ENCODE data around the gene GAGE13. TPM values are rescaled to one million over a fixed set of nuclear protein-coding genes. Genes with fewer than 3 reads are reported as not detected.
"Not testable (repeated sequence)": the region's sequence is repeated elsewhere in the genome, so short reads cannot be mapped to it uniquely, and the experiment has no call there.

Gene GAGE13
- total and polyA plus RNA-seq, 2 experiments from 2014 or later = not detected

DNA sequence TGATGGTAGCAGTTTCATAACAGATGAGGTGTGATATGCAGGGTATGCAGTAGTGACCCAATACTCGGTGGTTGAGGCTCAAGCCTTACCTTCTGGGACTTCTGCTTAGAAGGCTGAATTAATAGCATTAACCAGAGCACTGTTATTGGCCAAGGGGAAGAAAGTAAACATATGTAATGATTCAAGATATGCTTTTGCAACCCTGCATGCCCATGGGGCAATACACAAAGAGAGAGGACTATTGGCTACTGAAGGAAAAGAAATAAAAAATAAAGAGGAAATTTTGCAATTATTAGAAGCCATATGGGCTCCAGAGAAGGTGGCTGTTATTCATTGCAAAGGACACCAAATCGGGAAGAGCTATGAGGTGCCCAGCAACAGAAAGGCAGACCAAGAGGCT lies 19.2 kb upstream of the GAGE13 start:
- no peak for TF ChIP-seq EZH2phosphoT487 (IDR thresholded peaks at IDR 0.05; ENCODE audit: low read depth, severe bottlenecking, unreplicated experiment)
- TF ChIP-seq, protein P1, sequence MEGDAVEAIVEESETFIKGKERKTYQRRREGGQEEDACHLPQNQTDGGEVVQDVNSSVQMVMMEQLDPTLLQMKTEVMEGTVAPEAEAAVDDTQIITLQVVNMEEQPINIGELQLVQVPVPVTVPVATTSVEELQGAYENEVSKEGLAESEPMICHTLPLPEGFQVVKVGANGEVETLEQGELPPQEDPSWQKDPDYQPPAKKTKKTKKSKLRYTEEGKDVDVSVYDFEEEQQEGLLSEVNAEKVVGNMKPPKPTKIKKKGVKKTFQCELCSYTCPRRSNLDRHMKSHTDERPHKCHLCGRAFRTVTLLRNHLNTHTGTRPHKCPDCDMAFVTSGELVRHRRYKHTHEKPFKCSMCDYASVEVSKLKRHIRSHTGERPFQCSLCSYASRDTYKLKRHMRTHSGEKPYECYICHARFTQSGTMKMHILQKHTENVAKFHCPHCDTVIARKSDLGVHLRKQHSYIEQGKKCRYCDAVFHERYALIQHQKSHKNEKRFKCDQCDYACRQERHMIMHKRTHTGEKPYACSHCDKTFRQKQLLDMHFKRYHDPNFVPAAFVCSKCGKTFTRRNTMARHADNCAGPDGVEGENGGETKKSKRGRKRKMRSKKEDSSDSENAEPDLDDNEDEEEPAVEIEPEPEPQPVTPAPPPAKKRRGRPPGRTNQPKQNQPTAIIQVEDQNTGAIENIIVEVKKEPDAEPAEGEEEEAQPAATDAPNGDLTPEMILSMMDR (IDR thresholded peaks at IDR 0.05; ENCODE audit: poor library complexity) = no peak
- no peak for TF ChIP-seq EZH2 (IDR thresholded peaks at IDR 0.05; ENCODE audit: borderline replicate concordance)
- Histone ChIP-seq H3K27ac (no peak overlapping the region), H3K4me1 (ENCODE audit: insufficient read depth) (peaks cover 7% of the 10 kb centered on the region), H3K9me2 (replicated peaks; ENCODE audit: insufficient read depth) (no peaks in the 10 kb centered on the region), H3K79me2 (no peaks in the 10 kb centered on the region), H3K4me2 (no peak overlapping the region), H3K4me3 (no peak overlapping the region), H3K9me3 (ENCODE audit: low read depth) (no peaks in the 10 kb centered on the region), H3K36me3 (replicated peaks; ENCODE audit: insufficient read depth, low read depth) (no peaks in the 10 kb centered on the region), H3K27me3 (no peaks in the 10 kb centered on the region), H2AFZ (no peak overlapping the region), H4K20me1 (ENCODE audit: insufficient read depth, poor library complexity, severe bottlenecking) (no peaks in the 10 kb centered on the region)
- 79% methylated on average over 2 of the region's 2 CpGs for WGBS (ENCODE audit: low lambda C conversion rate, missing lambda C conversion rate)
- DNase-seq (ENCODE audit: low spot score) = no peak

DNA sequence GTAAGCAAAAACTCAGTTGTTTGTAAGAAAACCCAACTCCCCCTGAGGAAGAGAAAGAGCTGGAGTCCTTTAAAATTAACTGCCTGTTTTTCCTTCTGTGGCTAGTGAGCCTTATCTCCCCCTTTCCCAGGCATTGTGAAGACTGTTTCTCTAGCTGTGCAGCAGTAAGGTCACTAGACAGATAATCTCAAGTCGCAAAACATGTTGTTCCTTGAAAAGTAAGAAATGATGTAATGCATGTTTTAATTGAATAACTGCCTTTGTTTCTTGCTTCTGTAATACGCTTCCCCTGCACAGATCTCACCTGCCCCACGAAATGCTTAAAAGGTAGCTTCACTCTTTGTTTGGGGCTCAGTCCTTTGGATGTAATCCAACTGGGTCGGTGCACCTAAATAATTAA lies 15.3 kb upstream of the GAGE13 start:
- H2AFZ ChIP-seq = no peak overlapping the region
- no peaks in the 10 kb centered on the region for H3K27me3 ChIP-seq
- H3K79me2 ChIP-seq = no peaks in the 10 kb centered on the region
- H3K36me3 ChIP-seq (replicated peaks; ENCODE audit: insufficient read depth, low read depth) = no peaks in the 10 kb centered on the region
- no peak for TF ChIP-seq EZH2 (IDR thresholded peaks at IDR 0.05; ENCODE audit: borderline replicate concordance)
- TF ChIP-seq EZH2phosphoT487 (IDR thresholded peaks at IDR 0.05; ENCODE audit: low read depth, severe bottlenecking, unreplicated experiment) = no peak
- TF ChIP-seq, protein P1 (IDR thresholded peaks at IDR 0.05; ENCODE audit: poor library complexity) = no peak
- no peak overlapping the region for H3K4me2 ChIP-seq
- H4K20me1 ChIP-seq (ENCODE audit: insufficient read depth, poor library complexity, severe bottlenecking) = no peaks in the 10 kb centered on the region
- 54% methylated on average over 4 of the region's 4 CpGs for WGBS (ENCODE audit: low lambda C conversion rate, missing lambda C conversion rate)
- no peaks in the 10 kb centered on the region for H3K4me1 ChIP-seq (ENCODE audit: insufficient read depth)
- DNase-seq (ENCODE audit: low spot score) = no peak
- no peak overlapping the region for H3K4me3 ChIP-seq
- no peak overlapping the region for H3K27ac ChIP-seq
- no peaks in the 10 kb centered on the region for H3K9me2 ChIP-seq (replicated peaks; ENCODE audit: insufficient read depth)
- no peaks in the 10 kb centered on the region for H3K9me3 ChIP-seq (ENCODE audit: low read depth)

DNA sequence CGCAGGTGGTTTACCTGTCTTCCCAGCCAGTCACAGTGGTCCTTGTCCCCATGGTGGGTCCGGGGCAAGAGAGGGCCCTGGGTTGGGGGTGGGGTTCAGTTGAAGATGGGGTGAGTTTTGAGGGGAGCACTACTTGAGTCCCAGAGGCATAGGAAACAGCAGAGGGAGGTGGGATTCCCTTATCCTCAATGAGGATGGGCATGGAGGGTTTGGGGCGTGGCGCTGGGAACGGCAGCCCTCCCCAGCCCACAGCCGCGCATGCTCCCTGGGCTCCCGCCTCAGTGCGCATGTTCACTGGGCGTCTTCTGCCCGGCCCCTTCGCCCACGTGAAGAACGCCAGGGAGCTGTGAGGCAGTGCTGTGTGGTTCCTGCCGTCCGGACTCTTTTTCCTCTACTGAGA lies 9.6 kb upstream of the GAGE13 start, which contains the start of gene GAGE12J:
Gene GAGE12J, plus strand, starts transcription at position 301 of the 400 bp plus-strand sequence. CDS start 1,157 bp downstream, outside the sequence.
- H3K36me3 ChIP-seq (replicated peaks; ENCODE audit: insufficient read depth, low read depth); H3K79me2 ChIP-seq; H3K4me3 ChIP-seq; H4K20me1 ChIP-seq (ENCODE audit: insufficient read depth, poor library complexity, severe bottlenecking); H3K4me1 ChIP-seq (ENCODE audit: insufficient read depth); H3K9me2 ChIP-seq (replicated peaks; ENCODE audit: insufficient read depth); H3K27ac ChIP-seq; H2AFZ ChIP-seq; DNase-seq (ENCODE audit: low spot score); H3K27me3 ChIP-seq; H3K9me3 ChIP-seq (ENCODE audit: low read depth); H3K4me2 ChIP-seq: not testable (repeated sequence)
- no CpG with 5 or more reads among the region's 16 CpGs for WGBS (ENCODE audit: low lambda C conversion rate, missing lambda C conversion rate)

DNA sequence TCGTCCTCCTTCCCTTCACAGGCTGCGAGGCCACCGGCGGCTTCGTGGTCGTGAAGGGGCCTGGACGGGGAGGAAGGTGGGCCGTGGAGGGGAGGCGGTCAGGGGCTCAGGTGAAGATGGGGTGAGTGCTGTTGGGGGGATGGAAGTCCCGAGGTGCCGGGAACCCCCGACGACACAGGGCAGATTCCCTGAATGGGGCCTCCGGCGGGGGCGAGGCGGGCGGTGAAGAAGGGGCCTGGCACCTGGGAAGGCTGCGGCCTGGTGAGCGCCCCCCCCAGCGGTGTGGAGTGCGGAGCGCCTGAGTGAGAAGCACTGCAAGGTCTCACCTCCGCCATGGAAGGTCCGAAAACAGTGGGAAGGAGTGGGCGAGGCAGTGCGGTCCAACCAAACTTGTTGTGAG lies 9.1 kb upstream of the GAGE13 start:
- H3K36me3 ChIP-seq (replicated peaks; ENCODE audit: insufficient read depth, low read depth); H3K4me3 ChIP-seq; H3K9me3 ChIP-seq (ENCODE audit: low read depth); H3K4me2 ChIP-seq; DNase-seq (ENCODE audit: low spot score); H4K20me1 ChIP-seq (ENCODE audit: insufficient read depth, poor library complexity, severe bottlenecking); H3K27ac ChIP-seq; H2AFZ ChIP-seq; H3K9me2 ChIP-seq (replicated peaks; ENCODE audit: insufficient read depth); H3K27me3 ChIP-seq; H3K79me2 ChIP-seq; H3K4me1 ChIP-seq (ENCODE audit: insufficient read depth): not testable (repeated sequence)
- no CpG with 5 or more reads among the region's 27 CpGs for WGBS (ENCODE audit: low lambda C conversion rate, missing lambda C conversion rate)

DNA sequence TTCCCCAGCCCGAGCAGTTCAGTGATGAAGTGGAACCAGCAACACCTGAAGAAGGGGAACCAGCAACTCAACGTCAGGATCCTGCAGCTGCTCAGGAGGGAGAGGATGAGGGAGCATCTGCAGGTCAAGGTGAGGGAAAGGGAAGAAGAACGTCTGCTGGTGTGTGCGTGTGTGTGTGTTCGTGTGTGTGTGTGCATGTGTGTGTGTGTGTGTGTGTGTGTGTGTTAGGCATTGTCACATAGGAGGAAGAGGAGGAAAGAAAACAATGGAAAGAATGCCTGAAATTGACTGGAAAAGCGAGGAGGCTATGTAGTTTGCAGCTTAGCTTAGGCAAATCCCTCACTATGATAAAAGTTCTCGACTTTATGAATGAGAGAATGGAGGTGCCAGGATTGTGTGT lies 7.6 kb upstream of the GAGE13 start:
- WGBS (ENCODE audit: low lambda C conversion rate, missing lambda C conversion rate) = 73% methylated on average over 3 of the region's 7 CpGs
- H3K9me3 ChIP-seq (ENCODE audit: low read depth); H3K79me2 ChIP-seq; H3K27ac ChIP-seq; H3K9me2 ChIP-seq (replicated peaks; ENCODE audit: insufficient read depth); H3K27me3 ChIP-seq; H4K20me1 ChIP-seq (ENCODE audit: insufficient read depth, poor library complexity, severe bottlenecking); H3K4me3 ChIP-seq; H3K4me1 ChIP-seq (ENCODE audit: insufficient read depth); H2AFZ ChIP-seq; H3K36me3 ChIP-seq (replicated peaks; ENCODE audit: insufficient read depth, low read depth); H3K4me2 ChIP-seq; DNase-seq (ENCODE audit: low spot score): not testable (repeated sequence)

DNA sequence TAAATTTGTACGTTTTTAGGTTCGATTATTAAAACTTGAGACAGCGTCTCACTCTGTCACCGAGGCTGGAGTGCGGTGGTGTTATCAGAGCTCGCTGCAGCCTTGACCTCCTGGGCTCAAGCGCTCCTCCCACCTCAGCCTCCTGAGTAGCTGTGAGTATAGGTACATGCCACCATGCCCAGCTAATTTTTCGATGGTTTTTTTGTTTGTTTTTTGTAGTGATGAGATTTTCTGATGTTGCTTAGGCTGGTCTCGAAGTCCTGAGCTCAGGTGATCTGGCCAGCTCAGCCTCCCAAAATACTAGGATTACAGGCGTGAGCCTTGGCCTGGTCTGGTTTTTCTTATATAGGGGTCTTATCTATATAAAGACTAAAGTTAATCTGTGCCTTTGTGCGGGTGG lies 961 bp upstream of the GAGE13 start:
- not testable (repeated sequence) for H3K79me2 ChIP-seq; H3K27ac ChIP-seq; H3K36me3 ChIP-seq (replicated peaks; ENCODE audit: insufficient read depth, low read depth); H3K9me3 ChIP-seq (ENCODE audit: low read depth); H3K9me2 ChIP-seq (replicated peaks; ENCODE audit: insufficient read depth); H2AFZ ChIP-seq; H3K27me3 ChIP-seq; H3K4me1 ChIP-seq (ENCODE audit: insufficient read depth); H3K4me3 ChIP-seq; DNase-seq (ENCODE audit: low spot score); H3K4me2 ChIP-seq; H4K20me1 ChIP-seq (ENCODE audit: insufficient read depth, poor library complexity, severe bottlenecking)
- WGBS (ENCODE audit: low lambda C conversion rate, missing lambda C conversion rate) = 84% methylated on average over 6 of the region's 11 CpGs

DNA sequence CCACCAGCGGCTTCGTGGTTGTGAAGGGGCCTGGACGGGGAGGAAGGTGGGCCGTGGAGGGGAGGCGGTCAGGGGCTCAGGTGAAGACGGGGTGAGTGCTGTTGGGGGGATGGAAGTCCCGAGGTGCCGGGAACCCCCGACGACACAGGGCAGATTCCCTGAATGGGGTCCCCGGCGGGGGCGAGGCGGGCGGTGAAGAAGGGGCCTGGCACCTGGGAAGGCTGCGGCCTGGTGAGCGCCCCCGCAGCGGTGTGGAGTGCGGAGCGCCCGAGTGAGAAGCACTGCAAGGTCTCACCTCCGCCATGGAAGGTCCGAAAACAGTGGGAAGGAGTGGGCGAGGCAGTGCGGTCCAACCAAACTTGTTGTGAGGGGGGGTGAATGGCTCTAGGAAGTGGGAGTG lies 459 bp downstream of the GAGE13 start:
- WGBS (ENCODE audit: low lambda C conversion rate, missing lambda C conversion rate) = no CpG with 5 or more reads among the region's 26 CpGs
- not testable (repeated sequence) for DNase-seq (ENCODE audit: low spot score); H3K4me3 ChIP-seq

More for the DNA sequence above, 459 bp downstream of the GAGE13 start:
- not testable (repeated sequence) for H2AFZ ChIP-seq; H3K36me3 ChIP-seq (replicated peaks; ENCODE audit: insufficient read depth, low read depth); H3K9me3 ChIP-seq (ENCODE audit: low read depth); H3K9me2 ChIP-seq (replicated peaks; ENCODE audit: insufficient read depth); H3K79me2 ChIP-seq; H3K4me1 ChIP-seq (ENCODE audit: insufficient read depth); H3K4me2 ChIP-seq; H3K27me3 ChIP-seq; H4K20me1 ChIP-seq (ENCODE audit: insufficient read depth, poor library complexity, severe bottlenecking); H3K27ac ChIP-seq
